Measurements from ENCODE around the gene SERPIND1.

- TF ChIP-seq CTCF (IDR thresholded peaks at IDR 0.05; ENCODE audit: poor library complexity) = no peak
- TF ChIP-seq EZH2phosphoT487 (IDR thresholded peaks at IDR 0.05; ENCODE audit: low read depth, severe bottlenecking, unreplicated experiment) = no peak
Observed at GRCh38 chr22:20752104-20752741, 21.7 kb upstream of the SERPIND1 start.
